Coronary artery (tissue), 2 donors: ENCODE results near the gene ZNF786.
"Not testable (repeated sequence)": the region's sequence is repeated elsewhere in the genome, so short reads cannot be mapped to it uniquely, and the experiment has no call there.

Source experiments
- DNase-seq: peaks from one replicate; pipeline ENCODE4 v3.0.0-alpha.2; 2017; ENCODE audit warnings: low spot score
- H3K27ac ChIP-seq, 2 donors: fragments of 200-600 bp; sonication (generic); one replicate each; pipeline ENCODE4 v1.5.1; 2016 to 2019
- H3K4me3 ChIP-seq: fragments of 200-600 bp; sonication (generic); 2 replicates; pipeline ENCODE4 v1.5.1; 2016; ENCODE audit warnings: mild to moderate bottlenecking, moderate library complexity
- CTCF ChIP-seq: fragments of 200-600 bp; sonication (generic); IDR thresholded peaks from one replicate; pipeline ENCODE4 v1.5.1; 2019; ENCODE audit warnings: antibody characterized with exemption

ZNF786 gene

GRCh38 chr7:149053384-149053783 is 37.1 kb downstream of the ZNF786 start:
- DNase-seq, result no peak
- TF ChIP-seq CTCF, result no peak
- Histone ChIP-seq H3K4me3 (no peak overlapping the region), H3K27ac (no peak overlapping the region)

DNA sequence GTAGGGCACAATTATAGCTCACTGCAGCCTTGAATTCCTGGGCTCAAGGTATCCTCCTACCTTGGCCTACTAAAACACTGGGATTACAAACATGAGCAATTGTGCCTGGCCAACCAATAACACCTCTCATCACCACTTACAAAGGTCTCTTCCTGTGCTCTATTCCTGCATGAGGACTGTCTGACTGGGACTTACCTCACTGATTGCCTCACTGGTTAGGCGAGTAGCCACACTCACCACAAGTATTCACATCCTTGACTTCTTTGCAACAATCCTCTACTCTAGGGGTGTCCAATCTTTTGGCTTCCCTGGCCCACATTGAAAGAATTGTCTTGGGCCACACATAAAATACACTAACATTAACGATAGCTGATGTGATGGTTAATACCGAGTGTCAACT is 39.6 kb downstream of the ZNF786 start:
- H3K27ac ChIP-seq, result no peak overlapping the region
- DNase-seq, result no peak
- no peak for TF ChIP-seq CTCF
- H3K4me3 ChIP-seq, result no peak overlapping the region

GRCh38 chr7:149048805-149049204 is 41.7 kb downstream of the ZNF786 start:
- TF ChIP-seq CTCF, result no peak
- DNase-seq, result no peak
- Histone ChIP-seq H3K4me3 (no peak overlapping the region), H3K27ac (no peak overlapping the region)

DNA sequence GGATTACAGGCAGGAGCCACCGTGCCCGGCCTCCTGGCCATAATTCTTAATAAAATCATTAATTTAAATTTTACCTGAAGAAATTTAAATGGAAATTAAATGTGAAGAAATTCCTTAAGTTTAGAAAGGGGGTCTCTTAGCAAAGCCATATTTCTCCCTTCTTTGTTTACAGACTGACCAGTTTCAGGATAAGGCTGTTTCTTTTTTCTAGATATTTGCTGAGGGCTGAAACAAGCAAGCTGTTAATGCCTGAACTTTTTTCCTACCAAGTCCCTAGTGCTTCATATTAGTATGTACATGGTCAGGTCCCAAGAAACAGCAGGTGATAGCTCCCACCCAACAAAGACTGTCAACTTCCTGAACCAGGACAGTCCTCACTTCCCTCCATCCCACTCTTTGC is 44.1 kb downstream of the ZNF786 start:
- no peak for TF ChIP-seq CTCF
- no peak overlapping the region for H3K4me3 ChIP-seq
- H3K27ac ChIP-seq, result no peak overlapping the region
- no peak for DNase-seq

- TF ChIP-seq CTCF, result no peak
- H3K4me3 ChIP-seq, result no peak overlapping the region
- DNase-seq, result no peak
Measured at GRCh38 chr7:149043936-149044335, 46.6 kb downstream of the ZNF786 start.

GRCh38 chr7:149041350-149041749 is 49.2 kb downstream of the ZNF786 start:
- H3K27ac ChIP-seq, result no peak overlapping the region
- no peak for TF ChIP-seq CTCF
- no peak overlapping the region for H3K4me3 ChIP-seq
- DNase-seq, result no peak

More at GRCh38 chr7:149043936-149044335, 46.6 kb downstream of the ZNF786 start:
- no peak overlapping the region for H3K27ac ChIP-seq

GRCh38 chr7:149038641-149039040 is 51.9 kb downstream of the ZNF786 start:
- not testable (repeated sequence) for H3K27ac ChIP-seq, H3K4me3 ChIP-seq, DNase-seq

GRCh38 chr7:149036676-149037075 is 53.8 kb downstream of the ZNF786 start:
- TF ChIP-seq CTCF, result no peak
- no peak overlapping the region for H3K4me3 ChIP-seq
- H3K27ac ChIP-seq, result no peak overlapping the region
- no peak for DNase-seq
